Esophagus squamous epithelium (tissue), 5 donors: ENCODE data around the gene QKI. TPM values are rescaled to one million over a fixed set of nuclear protein-coding genes. Genes with fewer than 3 reads are reported as not detected.
A peak's percentile ranks its signal among the peaks of the same experiment; 100 is the strongest.

Source experiments
- DNase-seq: peaks from one replicate; lab custom pipeline; 2025; lab: John Stamatoyannopoulos, UW
- H3K27ac ChIP-seq, 4 donors: fragments of 200-600 bp; sonication (generic); one replicate each; pipeline ENCODE4 v1.5.1; 2016 to 2019; ENCODE audit warnings: mild to moderate bottlenecking in 1 of 4
- H3K27me3 ChIP-seq, 4 donors: fragments of 200-600 bp; sonication (generic); 1 replicate in 3 of 4; 2 replicates in 1 of 4; pipeline versions ENCODE4 v1.5.1 to v1.6.0; 2017 to 2021; ENCODE audit warnings: antibody characterized with exemption in 1 of 4
- H3K36me3 ChIP-seq, 3 donors: fragments of 200-600 bp; sonication (generic); one replicate each; pipeline ENCODE4 v1.5.1; 2016 to 2019
- H3K4me1 ChIP-seq, 3 donors: fragments of 200-600 bp; sonication (generic); one replicate each; pipeline ENCODE4 v1.5.1; 2017 to 2019
- H3K4me3 ChIP-seq, 4 donors: fragments of 200-600 bp; sonication (generic); 1 replicate in 3 of 4; 2 replicates in 1 of 4; pipeline ENCODE4 v1.5.1; 2016 to 2019; ENCODE audit warnings: mild to moderate bottlenecking in 2 of 4, moderate library complexity in 1 of 4
- H3K9me3 ChIP-seq, 3 donors: fragments of 200-600 bp; sonication (generic); one replicate each; pipeline ENCODE4 v1.5.1; 2016 to 2019
- POLR2A ChIP-seq, 4 donors: fragments of 450-650 bp; IDR thresholded peaks; one replicate each; pipeline ENCODE4 v1.6.1; 2017; ENCODE audit warnings: antibody characterized with exemption in 4 of 4, mild to moderate bottlenecking in 4 of 4, moderate library complexity in 3 of 4
- WGBS, 2 donors: methylation state at CpG; one replicate each; pipeline ENCODE4 v1.1.5; 2018; 5-methylcytosine and 5-hydroxymethylcytosine counted together
- intact Hi-C: fragments of 100-400 bp; cut with DNase I; formaldehyde crosslinking; loops from one replicate; pipeline ENCODE4 v1.15.0; 2022
- total RNA-seq, 4 donors: library from RNA; depleted of rRNA; stranded (reverse); fragments of >200 nt; gene quantifications; one replicate each; pipeline ENCODE4 v1.1.0, GENCODE V29; 2016
- TF ChIP-seq, protein P1 (sequence below), 6 experiments: fragments of 450-650 bp in 4 of 6; fragments of 200-600 bp in 2 of 6; sonication (generic) in 2 of 6; IDR thresholded peaks; one replicate each; pipeline ENCODE4 v1.5.1; 2016 to 2019; ENCODE audit warnings: antibody characterized with exemption in 6 of 6, mild to moderate bottlenecking in 4 of 6, moderate library complexity in 4 of 6
- donor health status: DM: yes; HTN: yes; CAD: no.

QKI gene
- total RNA-seq, 4 donors from 2014 or later = 46.2 to 149 (median 65.4) TPM

DNA sequence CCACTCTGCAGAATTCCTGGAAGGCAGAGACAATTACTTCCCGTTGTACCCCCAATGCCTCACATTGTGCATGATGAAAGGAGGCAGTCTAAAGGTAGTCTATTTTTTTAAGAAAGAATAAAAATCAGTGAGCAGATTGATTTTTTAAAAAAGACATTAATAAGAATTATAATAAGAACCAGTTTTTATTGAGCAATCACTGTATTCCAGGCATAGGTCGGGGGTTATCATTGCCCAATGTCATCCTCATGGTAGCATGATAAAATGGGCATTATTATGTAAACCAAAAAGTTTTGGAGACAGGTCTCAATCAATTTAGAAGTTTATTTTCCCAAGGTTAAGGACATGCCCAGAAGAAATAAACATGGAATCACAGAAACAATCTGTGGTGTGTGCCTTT is 14.0 kb upstream of the QKI start:
- Histone ChIP-seq H3K27ac (no peak overlapping the region), H3K27me3 (no peaks in the 10 kb centered on the region), H3K4me3 (no peak overlapping the region), H3K36me3 (no peaks in the 10 kb centered on the region), H3K9me3 (no peaks in the 10 kb centered on the region), H3K4me1 (peaks cover 4 to 31% (median 9%) of the 10 kb centered on the region in 3 donors)
- 77 to 82% methylated on average over 2 of the region's 2 CpGs for WGBS, 2 donors
- intact Hi-C loops = no loop called here
- no peak for TF ChIP-seq POLR2A (IDR thresholded peaks at IDR 0.05)
- TF ChIP-seq, protein P1, sequence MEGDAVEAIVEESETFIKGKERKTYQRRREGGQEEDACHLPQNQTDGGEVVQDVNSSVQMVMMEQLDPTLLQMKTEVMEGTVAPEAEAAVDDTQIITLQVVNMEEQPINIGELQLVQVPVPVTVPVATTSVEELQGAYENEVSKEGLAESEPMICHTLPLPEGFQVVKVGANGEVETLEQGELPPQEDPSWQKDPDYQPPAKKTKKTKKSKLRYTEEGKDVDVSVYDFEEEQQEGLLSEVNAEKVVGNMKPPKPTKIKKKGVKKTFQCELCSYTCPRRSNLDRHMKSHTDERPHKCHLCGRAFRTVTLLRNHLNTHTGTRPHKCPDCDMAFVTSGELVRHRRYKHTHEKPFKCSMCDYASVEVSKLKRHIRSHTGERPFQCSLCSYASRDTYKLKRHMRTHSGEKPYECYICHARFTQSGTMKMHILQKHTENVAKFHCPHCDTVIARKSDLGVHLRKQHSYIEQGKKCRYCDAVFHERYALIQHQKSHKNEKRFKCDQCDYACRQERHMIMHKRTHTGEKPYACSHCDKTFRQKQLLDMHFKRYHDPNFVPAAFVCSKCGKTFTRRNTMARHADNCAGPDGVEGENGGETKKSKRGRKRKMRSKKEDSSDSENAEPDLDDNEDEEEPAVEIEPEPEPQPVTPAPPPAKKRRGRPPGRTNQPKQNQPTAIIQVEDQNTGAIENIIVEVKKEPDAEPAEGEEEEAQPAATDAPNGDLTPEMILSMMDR (IDR thresholded peaks at IDR 0.05) = no peak
- no peak for DNase-seq

DNA sequence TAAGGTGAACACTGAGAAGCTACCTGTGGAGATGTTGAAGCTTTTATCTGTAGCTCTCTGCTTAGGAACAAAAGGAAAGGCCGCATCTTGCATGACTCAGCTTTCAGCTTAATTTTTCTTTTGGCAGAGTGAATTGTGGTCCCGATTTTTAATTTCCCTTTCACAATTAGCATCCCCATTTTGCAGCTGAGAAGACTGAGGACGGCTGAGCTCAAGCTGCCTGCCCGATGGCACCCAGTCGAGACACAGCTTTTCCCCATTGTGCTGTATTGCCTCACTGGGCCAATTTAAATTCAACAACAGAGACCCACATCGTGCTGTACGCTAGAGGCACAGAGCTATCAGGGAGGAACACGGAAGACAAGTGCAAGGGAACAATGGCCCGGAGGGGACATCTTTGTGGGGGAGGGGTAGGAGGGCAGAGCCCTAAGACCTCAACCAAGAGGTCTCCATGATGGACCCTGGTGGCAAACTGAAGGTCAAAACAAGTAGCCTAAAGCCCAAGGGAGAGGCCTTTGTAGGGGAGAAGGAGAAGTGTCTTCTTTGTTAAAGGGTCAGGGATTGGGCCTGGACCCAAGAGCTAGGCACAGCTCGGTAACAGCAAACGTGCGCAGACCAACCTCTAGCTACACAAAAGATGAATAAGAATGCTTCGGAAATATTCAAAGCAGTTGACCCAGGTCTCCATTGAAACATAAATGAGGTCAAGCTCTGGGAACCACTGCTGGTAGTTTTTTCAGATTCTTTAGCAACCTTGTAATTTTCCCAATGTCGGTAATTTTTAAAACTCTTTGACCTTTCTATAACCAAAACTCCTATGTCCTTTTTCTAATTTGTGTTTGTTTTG is 13.3 kb upstream of the QKI start:
- Histone ChIP-seq H3K4me3 (no peak overlapping the region), H3K27ac (no peak overlapping the region), H3K36me3 (no peaks in the 10 kb centered on the region), H3K27me3 (no peaks in the 10 kb centered on the region), H3K4me1 (peaks cover 9 to 31% (median 14%) of the 10 kb centered on the region in 3 donors), H3K9me3 (no peaks in the 10 kb centered on the region)
- WGBS, 2 donors = 84 to 86% methylated on average over 8 to 13 of the region's 14 CpGs
- intact Hi-C loops = no loop called here
- no peak for TF ChIP-seq POLR2A (IDR thresholded peaks at IDR 0.05)
- TF ChIP-seq, protein P1 (IDR thresholded peaks at IDR 0.05) = no peak
- DNase-seq = no peak

DNA sequence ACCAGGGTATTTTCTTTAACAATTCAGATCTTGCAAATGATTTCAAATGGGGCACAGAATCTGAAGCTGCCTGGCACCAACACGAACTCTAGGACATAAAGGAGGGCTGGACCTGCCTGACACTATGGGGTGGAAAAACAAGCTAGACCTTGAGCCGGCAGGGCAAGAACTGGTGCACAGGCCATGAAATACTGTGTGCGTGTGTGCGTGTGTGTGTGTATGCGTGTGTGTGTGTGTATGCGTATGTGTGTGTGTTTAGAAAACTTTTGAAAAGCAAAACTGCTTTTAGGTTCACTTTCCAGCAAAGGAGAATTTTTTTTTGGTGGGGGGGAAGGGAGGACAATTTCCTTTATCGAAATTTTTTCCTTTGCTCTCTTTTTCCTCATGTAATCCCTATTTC is 11.9 kb upstream of the QKI start:
- H3K36me3 ChIP-seq = no peaks in the 10 kb centered on the region
- TF ChIP-seq, protein P1 (IDR thresholded peaks at IDR 0.05) = no peak
- no peak for TF ChIP-seq POLR2A (IDR thresholded peaks at IDR 0.05)
- H3K27ac ChIP-seq = no peak overlapping the region
- H3K27me3 ChIP-seq = no peaks in the 10 kb centered on the region
- no peak for DNase-seq
- H3K4me1 ChIP-seq = peaks cover 9 to 26% (median 12%) of the 10 kb centered on the region in 3 donors
- no peak overlapping the region for H3K4me3 ChIP-seq
- 89 to 94% methylated on average over 7 of the region's 7 CpGs for WGBS, 2 donors
- no peaks in the 10 kb centered on the region for H3K9me3 ChIP-seq
- intact Hi-C loops = no loop called here

DNA sequence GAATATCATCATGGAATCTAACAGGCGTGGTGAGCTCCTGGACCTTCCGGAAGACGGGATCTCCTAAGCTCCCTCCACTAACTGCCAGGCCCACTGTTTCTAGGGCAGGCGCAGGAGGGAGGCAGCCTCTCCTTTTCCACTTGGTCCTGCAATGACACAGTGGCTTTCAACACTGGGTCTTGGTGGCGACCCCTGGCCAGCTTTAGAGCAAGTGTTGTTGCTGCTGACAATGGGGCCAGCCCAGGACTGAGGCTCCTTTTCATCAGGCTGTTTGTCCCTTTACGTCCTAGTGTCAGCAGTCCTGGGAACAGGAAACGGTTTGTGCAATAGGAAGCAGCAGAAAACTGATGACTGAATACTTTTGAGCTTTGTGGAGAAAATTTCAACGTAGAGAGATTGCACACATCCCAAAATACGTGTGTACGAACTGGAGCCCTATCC is 9.7 kb upstream of the QKI start:
- no peaks in the 10 kb centered on the region for H3K27me3 ChIP-seq
- no peak overlapping the region for H3K4me3 ChIP-seq
- WGBS, 2 donors = 67 to 83% methylated on average over 9 to 10 of the region's 10 CpGs
- H3K36me3 ChIP-seq = no peaks in the 10 kb centered on the region
- no peaks in the 10 kb centered on the region for H3K9me3 ChIP-seq
- peaks cover 9 to 26% (median 12%) of the 10 kb centered on the region in 3 donors for H3K4me1 ChIP-seq
- no peak for DNase-seq
- peak overlapping the region; percentile 68 to 87 (median 84) for H3K27ac ChIP-seq
- TF ChIP-seq POLR2A (IDR thresholded peaks at IDR 0.05) = peak in 1 of 4 donors; percentile 41
- TF ChIP-seq, protein P1 (IDR thresholded peaks at IDR 0.05) = no peak
- intact Hi-C loops = no loop called here
